GM12864 (cell line): ENCODE data around the gene LPCAT1.

Experiments used
- DNase-seq: peaks from one replicate; pipeline ENCODE4 v3.0.0-alpha.2; 2011; ENCODE audit warnings: low read depth
- H3K4me3 ChIP-seq: 2 replicates; pipeline ENCODE4 v1.5.1; 2011; ENCODE audit warnings: mild to moderate bottlenecking, low read depth, low read length, control low read depth
- CTCF ChIP-seq: IDR thresholded peaks from 2 replicates; pipeline ENCODE4 v1.5.1; 2011; ENCODE audit warnings: low read depth, mild to moderate bottlenecking, moderate library complexity, low read length, control low read depth, inconsistent platforms; ENCODE audit errors: missing control alignments

LPCAT1 gene

GRCh38 chr5:1552521-1553255, 28.9 kb upstream of the LPCAT1 start:
- DNase-seq = no peak
- H3K4me3 ChIP-seq = no peak overlapping the region
- no peak for TF ChIP-seq CTCF

DNA sequence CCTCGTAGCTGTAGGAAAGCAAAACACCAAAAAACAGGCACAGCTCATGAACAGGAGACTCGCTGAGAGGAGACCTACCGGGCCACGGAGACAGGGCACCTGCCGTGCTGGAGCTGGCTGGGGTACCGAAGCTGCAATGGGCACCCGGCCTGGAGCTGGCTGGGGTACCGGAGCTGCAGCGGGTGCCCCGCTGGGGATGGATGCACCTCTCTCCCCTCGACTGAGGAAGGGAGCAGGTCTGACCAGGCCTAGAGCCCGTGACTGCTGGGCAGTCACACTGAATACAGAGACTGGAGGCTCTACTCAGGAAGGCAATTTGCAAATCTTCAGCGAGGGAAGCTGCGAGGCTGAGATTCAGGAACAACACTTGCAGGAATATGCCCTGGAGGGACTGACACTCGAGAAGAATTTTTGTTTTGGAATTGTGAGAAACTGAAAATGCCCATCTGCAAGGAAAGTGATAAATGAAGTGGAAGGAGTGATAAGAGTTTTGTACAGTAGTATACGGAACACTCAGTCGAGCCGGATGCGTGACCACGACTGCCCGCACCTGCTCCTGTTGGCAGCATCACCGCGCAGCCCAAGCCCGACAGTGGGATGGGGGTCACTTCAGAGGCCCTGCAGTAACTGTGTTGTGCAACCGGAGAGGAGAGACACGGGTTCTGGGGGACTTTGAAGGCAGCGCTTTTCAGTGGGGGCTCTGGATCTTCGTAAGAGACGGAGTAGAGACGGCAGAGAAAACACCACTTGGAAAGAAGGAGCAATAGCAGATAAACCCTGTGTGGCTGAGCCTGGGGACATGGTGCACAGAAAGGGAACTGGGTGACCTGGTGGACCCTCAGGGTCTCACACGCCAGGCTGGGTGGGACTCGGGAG, 27.9 kb upstream of the LPCAT1 start:
- TF ChIP-seq CTCF = no peak
- H3K4me3 ChIP-seq = no peak overlapping the region
- no peak for DNase-seq

GRCh38 chr5:1550287-1551076, 26.7 kb upstream of the LPCAT1 start:
- TF ChIP-seq CTCF = no peak
- no peak for DNase-seq
- H3K4me3 ChIP-seq = no peak overlapping the region

GRCh38 chr5:1549475-1550030, 25.8 kb upstream of the LPCAT1 start:
- DNase-seq = no peak
- TF ChIP-seq CTCF = no peak
- no peak overlapping the region for H3K4me3 ChIP-seq

DNA sequence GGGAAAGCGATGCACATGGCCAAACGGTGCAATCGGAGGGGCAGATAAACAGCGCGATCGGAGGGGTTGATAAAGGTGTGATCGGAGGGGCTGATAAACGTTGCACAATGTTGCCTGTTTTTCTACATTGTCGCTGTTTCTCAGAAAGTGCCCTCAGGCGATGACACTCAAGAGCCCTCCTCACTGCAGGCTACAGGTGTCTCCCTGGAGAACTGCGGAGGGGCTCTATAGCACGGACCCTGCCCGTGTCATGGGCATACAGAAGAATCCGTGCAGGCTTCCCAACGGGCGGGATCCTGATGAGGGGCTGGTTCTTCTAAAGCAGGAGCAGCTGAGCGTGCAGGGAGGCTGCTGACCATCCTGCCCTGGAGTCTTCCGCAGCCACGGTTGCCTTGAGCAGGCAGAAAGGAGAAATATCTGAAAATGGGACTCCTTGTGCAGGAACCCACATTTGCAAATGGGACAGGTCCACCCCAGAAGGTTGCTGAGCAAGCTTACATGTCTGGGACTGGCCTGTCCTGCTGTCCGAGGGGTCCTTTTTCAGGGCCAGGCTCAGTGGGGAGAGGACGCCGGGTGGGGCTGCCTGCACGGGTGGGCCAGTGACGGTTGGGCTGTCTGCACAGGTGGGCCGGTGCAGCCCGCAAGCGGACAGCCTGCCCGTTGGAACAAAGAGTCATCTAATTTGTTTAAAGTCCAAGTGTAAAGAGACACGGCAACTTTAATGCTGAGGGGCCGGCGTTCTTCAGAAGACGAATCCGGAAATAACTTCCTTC, 25.1 kb upstream of the LPCAT1 start:
- no peak for TF ChIP-seq CTCF
- DNase-seq = no peak
- no peak overlapping the region for H3K4me3 ChIP-seq

- no peak for TF ChIP-seq CTCF
- no peak overlapping the region for H3K4me3 ChIP-seq
Measured at GRCh38 chr5:1547655-1548054, 23.9 kb upstream of the LPCAT1 start.

More at GRCh38 chr5:1547655-1548054, 23.9 kb upstream of the LPCAT1 start:
- no peak for DNase-seq
